ENCODE data around the gene RARB. TPM values are rescaled to one million over a fixed set of nuclear protein-coding genes. Genes with fewer than 3 reads are reported as not detected.

RARB gene
- total and polyA plus RNA-seq, 7 donors, result 1.2 to 18.5 (median 8.3) TPM

- H3K4me1 ChIP-seq, result peaks cover 0 to 40% (median 35%) of the 10 kb centered on the region in 4 donors
- H3K27me3 ChIP-seq, result no peaks in the 10 kb centered on the region
- H3K27ac ChIP-seq, result no peak overlapping the region
- peaks cover 0 to 4% (median 0%) of the 10 kb centered on the region in 4 donors for H3K36me3 ChIP-seq
- DNase-seq, result no peak
- H3K9me3 ChIP-seq, result no peaks in the 10 kb centered on the region
- 64 to 85% methylated on average over 5 of the region's 5 CpGs for WGBS, 2 donors
- intact Hi-C loops (cut with DNase I), result loop anchor here (5.0 kb wide), 1 partner anchor 38 kb away; the partner anchor contains the start of gene RARB
- no peak for TF ChIP-seq POLR2AphosphoS5 (IDR thresholded peaks at IDR 0.05)
- no peak for TF ChIP-seq POLR2A (IDR thresholded peaks at IDR 0.05)
- TF ChIP-seq, protein P1, sequence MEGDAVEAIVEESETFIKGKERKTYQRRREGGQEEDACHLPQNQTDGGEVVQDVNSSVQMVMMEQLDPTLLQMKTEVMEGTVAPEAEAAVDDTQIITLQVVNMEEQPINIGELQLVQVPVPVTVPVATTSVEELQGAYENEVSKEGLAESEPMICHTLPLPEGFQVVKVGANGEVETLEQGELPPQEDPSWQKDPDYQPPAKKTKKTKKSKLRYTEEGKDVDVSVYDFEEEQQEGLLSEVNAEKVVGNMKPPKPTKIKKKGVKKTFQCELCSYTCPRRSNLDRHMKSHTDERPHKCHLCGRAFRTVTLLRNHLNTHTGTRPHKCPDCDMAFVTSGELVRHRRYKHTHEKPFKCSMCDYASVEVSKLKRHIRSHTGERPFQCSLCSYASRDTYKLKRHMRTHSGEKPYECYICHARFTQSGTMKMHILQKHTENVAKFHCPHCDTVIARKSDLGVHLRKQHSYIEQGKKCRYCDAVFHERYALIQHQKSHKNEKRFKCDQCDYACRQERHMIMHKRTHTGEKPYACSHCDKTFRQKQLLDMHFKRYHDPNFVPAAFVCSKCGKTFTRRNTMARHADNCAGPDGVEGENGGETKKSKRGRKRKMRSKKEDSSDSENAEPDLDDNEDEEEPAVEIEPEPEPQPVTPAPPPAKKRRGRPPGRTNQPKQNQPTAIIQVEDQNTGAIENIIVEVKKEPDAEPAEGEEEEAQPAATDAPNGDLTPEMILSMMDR (IDR thresholded peaks at IDR 0.05), result no peak
- no peak for TF ChIP-seq EP300 (IDR thresholded peaks at IDR 0.05)
- no peak overlapping the region for H3K4me3 ChIP-seq
Measured at GRCh38 chr3:25465266-25465860, 37.3 kb downstream of the RARB start.

- intact Hi-C loops (cut with DNase I), result loop anchor here (5.0 kb wide), 1 partner anchor 42 kb away; the partner anchor contains the start of gene RARB
- peak; percentile 89 for DNase-seq
- Histone ChIP-seq H3K4me3 (no peak overlapping the region), H3K36me3 (no peaks in the 10 kb centered on the region), H3K9me3 (no peaks in the 10 kb centered on the region), H3K27me3 (no peaks in the 10 kb centered on the region), H3K4me1 (peaks cover 0 to 63% (median 57%) of the 10 kb centered on the region in 4 donors), H3K27ac (peak overlapping the region in 3 of 4 donors; percentile 49 to 72 (median 71))
- TF ChIP-seq EP300 (IDR thresholded peaks at IDR 0.05) (peak in 1 of 4 donors; percentile 28), POLR2AphosphoS5 (IDR thresholded peaks at IDR 0.05) (peak; percentile 44 to 58 (median 50)), POLR2A (IDR thresholded peaks at IDR 0.05) (no peak)
- TF ChIP-seq, protein P1 (IDR thresholded peaks at IDR 0.05), result peak in 1 of 4 experiments; percentile 35
- 70 to 78% methylated on average over 6 of the region's 6 CpGs for WGBS, 2 donors
Measured at GRCh38 chr3:25468866-25469319, 40.8 kb downstream of the RARB start.

DNA sequence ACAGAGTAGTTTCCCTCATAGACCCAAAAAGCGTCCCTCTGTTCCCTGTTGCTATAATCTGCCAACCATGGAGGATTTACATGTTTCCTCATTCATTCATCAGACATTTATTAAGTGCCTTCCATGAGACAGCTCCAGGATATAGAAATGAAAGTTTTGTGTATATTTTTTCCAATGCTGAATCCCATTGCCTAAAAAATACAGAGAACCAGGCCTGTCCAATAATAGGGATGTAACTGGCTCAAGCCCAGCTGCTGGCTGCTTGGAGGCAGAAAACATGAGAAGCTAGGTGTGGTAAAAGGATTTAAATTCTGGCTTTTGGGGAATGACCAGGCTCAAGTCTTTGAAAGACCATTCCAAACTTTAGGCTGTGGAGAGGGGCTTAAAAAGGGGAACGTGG lies 41.5 kb downstream of the RARB start:
- DNase-seq, result no peak
- WGBS, 2 donors, result 64 to 68% methylated on average over 2 of the region's 2 CpGs
- H3K27me3 ChIP-seq, result no peaks in the 10 kb centered on the region
- no peaks in the 10 kb centered on the region for H3K9me3 ChIP-seq
- peak overlapping the region in 3 of 4 donors; percentile 49 to 72 (median 71) for H3K27ac ChIP-seq
- TF ChIP-seq, protein P1 (IDR thresholded peaks at IDR 0.05), result no peak
- TF ChIP-seq POLR2AphosphoS5 (IDR thresholded peaks at IDR 0.05) (no peak), EP300 (IDR thresholded peaks at IDR 0.05) (no peak), POLR2A (IDR thresholded peaks at IDR 0.05) (no peak)
- H3K4me3 ChIP-seq, result no peak overlapping the region
- H3K36me3 ChIP-seq, result no peaks in the 10 kb centered on the region
- peaks cover 0 to 70% (median 61%) of the 10 kb centered on the region in 4 donors for H3K4me1 ChIP-seq
- intact Hi-C loops (cut with DNase I), result loop anchor here (5.0 kb wide), 1 partner anchor 42 kb away; the partner anchor contains the start of gene RARB

DNA sequence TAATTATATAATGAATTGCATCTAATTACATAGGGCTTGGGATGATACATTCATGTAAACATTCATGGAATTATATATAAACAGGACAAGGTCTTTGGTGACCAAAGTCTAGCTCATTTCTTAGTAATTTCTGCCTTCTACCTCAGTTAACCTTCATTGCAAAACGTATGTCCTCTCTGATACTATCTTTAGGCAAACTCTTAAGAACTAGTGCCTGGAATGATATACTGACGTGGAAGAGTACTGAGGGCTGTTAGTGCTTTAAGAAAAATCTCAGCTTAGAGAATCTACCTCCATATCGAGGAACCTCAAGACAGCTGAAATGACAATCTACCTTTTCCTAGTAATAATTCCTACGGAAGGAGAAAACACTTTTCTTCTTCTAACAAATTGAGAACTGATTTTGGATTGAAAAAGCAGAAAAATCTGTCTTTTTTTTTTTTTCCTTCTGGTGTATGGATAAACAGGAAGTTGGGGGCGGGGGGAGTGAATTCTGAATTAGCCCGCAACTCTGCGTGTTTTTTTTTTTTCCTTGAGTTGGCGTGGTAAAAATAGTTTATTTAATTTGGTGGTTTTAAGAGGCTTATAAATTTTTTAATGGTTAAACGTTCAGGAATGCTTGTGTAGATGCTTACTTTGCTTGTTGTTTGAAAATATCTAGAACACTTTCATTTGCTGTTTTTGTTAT lies 43.2 kb downstream of the RARB start:
- Histone ChIP-seq H3K9me3 (no peaks in the 10 kb centered on the region), H3K36me3 (no peaks in the 10 kb centered on the region), H3K4me1 (peaks cover 0 to 74% (median 65%) of the 10 kb centered on the region in 4 donors), H3K4me3 (peak overlapping the region in 1 of 4 donors; percentile 7), H3K27me3 (no peaks in the 10 kb centered on the region), H3K27ac (peak overlapping the region in 3 of 4 donors; percentile 32 to 71 (median 48))
- intact Hi-C loops (cut with DNase I), result loop anchor here (5.0 kb wide), 1 partner anchor 121 kb away; no protein-coding TSS in a partner anchor
- no peak for TF ChIP-seq POLR2A (IDR thresholded peaks at IDR 0.05)
- TF ChIP-seq, protein P1 (IDR thresholded peaks at IDR 0.05), result no peak
- TF ChIP-seq POLR2AphosphoS5 (IDR thresholded peaks at IDR 0.05), result no peak
- no peak for TF ChIP-seq EP300 (IDR thresholded peaks at IDR 0.05)
- DNase-seq, result no peak
- 39 to 49% methylated on average over 9 of the region's 9 CpGs for WGBS, 2 donors
